Activated naive CD4-positive, alpha-beta T cell treated with anti-CD3 and anti-CD28 coated beads for 36 hours (primary cell): ENCODE data around the gene HAS3. TPM values are rescaled to one million over a fixed set of nuclear protein-coding genes. Genes with fewer than 3 reads are reported as not detected.
A peak's percentile ranks its signal among the peaks of the same experiment; 100 is the strongest.

Experiments used
- CTCF ChIA-PET: fragments of 350-600 bp; sonication (Branson Sonifier 250); formaldehyde crosslinking; loops from one replicate; lab custom pipeline; 2021; ENCODE audit warnings: antibody characterized with exemption; lab: Charles Lee
- DNase-seq: peaks from one replicate; pipeline ENCODE4 v3.0.0-alpha.2; 2020
- H3K27ac Mint-ChIP-seq: one replicate; pipeline ENCODE4 v1.8.0; 2021; ENCODE audit warnings: mild to moderate bottlenecking, mixed read lengths
- H3K27me3 Mint-ChIP-seq: one replicate; pipeline ENCODE4 v1.8.0; 2021; ENCODE audit warnings: low read depth, mixed read lengths
- H3K36me3 Mint-ChIP-seq: one replicate; pipeline ENCODE4 v1.8.0; 2021; ENCODE audit warnings: low read depth, mixed read lengths
- H3K4me1 Mint-ChIP-seq: one replicate; pipeline ENCODE4 v1.8.0; 2021; ENCODE audit warnings: low read depth, mixed read lengths
- H3K4me3 Mint-ChIP-seq: one replicate; pipeline ENCODE4 v1.8.0; 2021; ENCODE audit warnings: mild to moderate bottlenecking, moderate library complexity, mixed read lengths
- H3K9me3 Mint-ChIP-seq: one replicate; pipeline ENCODE4 v1.8.0; 2021; ENCODE audit warnings: mixed read lengths
- intact Hi-C: fragments of 100-400 bp; cut with micrococcal nuclease; formaldehyde crosslinking; loops from one replicate; pipeline ENCODE4 v1.15.1; 2023
- total RNA-seq, 2 experiments: library from RNA; stranded (reverse); gene quantifications; one replicate each; pipeline ENCODE4 v1.2.3, GENCODE V29; 2021

The HAS3 gene
- total RNA-seq, 2 experiments from 2014 or later: 0.20 to 0.31 TPM

- no peaks in the 10 kb centered on the region for H3K27me3 Mint-ChIP-seq
- no peaks in the 10 kb centered on the region for H3K9me3 Mint-ChIP-seq
- intact Hi-C loops: loop anchor here (1.0 to 10.0 kb wide), 5 partner anchors 22 to 410 kb away; partner anchors contain the start of genes CHTF8, TERF2 and UTP4
- H3K4me1 Mint-ChIP-seq: peaks cover 46% of the 10 kb centered on the region
- CTCF ChIA-PET: interaction anchor here (0.6 to 3.8 kb wide), 13 partner anchors 10 to 766 kb away, joined by 3 to 36 read pairs (median 4); partner anchors contain the start of gene SNTB2
- H3K4me3 Mint-ChIP-seq: peak overlapping the region; percentile 23
- peak overlapping the region; percentile 75 for H3K27ac Mint-ChIP-seq
- DNase-seq: peak; percentile 88
- H3K36me3 Mint-ChIP-seq: peaks cover 57% of the 10 kb centered on the region
Measured at GRCh38 chr16:69166221-69166833, 60.9 kb downstream of the HAS3 start.

- peak; percentile 22 for DNase-seq
- intact Hi-C loops: loop anchor here (1.0 to 10.0 kb wide), 6 partner anchors 21 to 411 kb away; partner anchors contain the start of genes CHTF8, TERF2 and UTP4
- no peak overlapping the region for H3K4me3 Mint-ChIP-seq
- no peaks in the 10 kb centered on the region for H3K27me3 Mint-ChIP-seq
- H3K9me3 Mint-ChIP-seq: no peaks in the 10 kb centered on the region
- H3K36me3 Mint-ChIP-seq: peaks cover 52% of the 10 kb centered on the region
- H3K27ac Mint-ChIP-seq: peak overlapping the region; percentile 75
- CTCF ChIA-PET: interaction anchor here (0.6 to 3.8 kb wide), 11 partner anchors 9 to 167 kb away, joined by 3 to 36 read pairs (median 4); partner anchors contain the start of gene SNTB2
- peaks cover 46% of the 10 kb centered on the region for H3K4me1 Mint-ChIP-seq
Measured at GRCh38 chr16:69166946-69167930, 61.8 kb downstream of the HAS3 start.

Other genes with a start within 250 kb of the HAS3 start
- 100 to 1,000 TPM; 114 to 117 TPM for gene CHTF8, start 26.9 kb downstream of the HAS3 start, total RNA-seq
- 10 to 100 TPM; 62.6 to 69.8 TPM for gene UTP4, start 27.0 kb downstream of the HAS3 start, total RNA-seq
- gene SNTB2, start 81.5 kb downstream of the HAS3 start, total RNA-seq: 1 to 10 TPM; 7.3 to 7.8 TPM
- gene VPS4A, start 205.7 kb downstream of the HAS3 start, total RNA-seq: 10 to 100 TPM; 34.3 to 35.8 TPM
- gene PDF, start 224.9 kb downstream of the HAS3 start, total RNA-seq: 10 to 100 TPM; 12.3 to 13.9 TPM
- gene COG8, start 233.9 kb downstream of the HAS3 start, total RNA-seq: 10 to 100 TPM; 21.0 to 22.6 TPM
- 10 to 100 TPM; 35.3 to 36.8 TPM for gene NIP7, start 234.1 kb downstream of the HAS3 start, total RNA-seq
- under 1 TPM; 0.86 to 0.88 TPM for gene TMED6, start 246.1 kb downstream of the HAS3 start, total RNA-seq